Endothelial cell of umbilical vein (primary cell): Measurements from ENCODE around the gene RASGRP1. TPM values are rescaled to one million over a fixed set of nuclear protein-coding genes. Genes with fewer than 3 reads are reported as not detected.

Experiments
- BruUV-seq: library from RNA; stranded (reverse); fragments of 400-500 nt; replicated peaks from 2 replicates; lab custom pipeline; 2021; lab: Mats Ljungman, UMichigan
- CTCF ChIA-PET: fragments of 300-600, 350-600 bp; sonication (Branson Sonifier 250); formaldehyde crosslinking; loops from one replicate; lab custom pipeline; 2021; ENCODE audit warnings: antibody characterized with exemption, inconsistent platforms; lab: Charles Lee
- POLR2A ChIA-PET: fragments of 300-600, 350-600 bp; sonication (Branson Sonifier 250); formaldehyde crosslinking; loops from one replicate; lab custom pipeline; 2021; ENCODE audit warnings: antibody characterized with exemption, inconsistent platforms; lab: Charles Lee
- DNase-seq: peaks from one replicate; pipeline ENCODE4 v3.0.0-alpha.2; 2011; ENCODE audit warnings: low read depth, low spot score
- FAIRE-seq: peaks from 2 replicates; lab custom pipeline; 2011; peaks lifted over from hg19 to GRCh38; lab: Jason Lieb, UNC
- H2AFZ ChIP-seq: 2 replicates; pipeline ENCODE4 v1.6.0; 2012; ENCODE audit warnings: low read depth, low read length, control low read depth, inconsistent platforms
- H3K27ac ChIP-seq: 2 replicates; pipeline ENCODE4 v1.5.1; 2011; ENCODE audit warnings: low read depth, mild to moderate bottlenecking, control low read depth, low read length, moderate library complexity; ENCODE audit not compliant: insufficient read depth
- H3K27me3 ChIP-seq, 2 experiments: 2 replicates each; pipeline versions ENCODE4 v1.6.0 to v1.6.1; 2011; ENCODE audit warnings: low read length in 2 of 2, mixed read lengths in 1 of 2; ENCODE audit not compliant: control insufficient read depth in 2 of 2, insufficient read depth in 2 of 2
- H3K36me3 ChIP-seq, 2 experiments: 2 replicates in 1 of 2; 3 replicates in 1 of 2; pipeline ENCODE4 v1.5.1; 2011; ENCODE audit warnings: low read length in 2 of 2, mild to moderate bottlenecking in 1 of 2, moderate library complexity in 1 of 2; ENCODE audit not compliant: control insufficient read depth in 2 of 2, insufficient read depth in 2 of 2; ENCODE audit errors: extremely low read depth in 1 of 2
- H3K4me1 ChIP-seq: 3 replicates; pipeline ENCODE4 v1.5.1; 2011; ENCODE audit warnings: mild to moderate bottlenecking, low read length; ENCODE audit not compliant: control insufficient read depth, insufficient read depth; ENCODE audit errors: extremely low read depth
- H3K4me2 ChIP-seq: 2 replicates; pipeline ENCODE4 v1.6.1; 2011; ENCODE audit warnings: low read length, control low read depth, mixed read lengths; ENCODE audit not compliant: insufficient read depth
- H3K4me3 ChIP-seq, 3 experiments: fragments of 200-600 bp in 1 of 3; sonication (generic), shearing (Covaris generic) in 1 of 3; replicated peaks in 1 of 3; 2 replicates each; pipeline ENCODE4 v1.5.1; 2011 to 2016; ENCODE audit warnings: control low read depth in 3 of 3, low read length in 3 of 3, mild to moderate bottlenecking in 2 of 3, inconsistent platforms in 1 of 3, low read depth in 1 of 3, moderate library complexity in 1 of 3; ENCODE audit not compliant: insufficient read depth in 1 of 3
- H3K79me2 ChIP-seq: 2 replicates; pipeline ENCODE4 v1.6.0; 2012; ENCODE audit warnings: low read length, inconsistent platforms; ENCODE audit not compliant: control insufficient read depth, insufficient read depth
- H3K9ac ChIP-seq: replicated peaks from 2 replicates; pipeline ENCODE3; 2011; ENCODE audit warnings: low read length, control low read depth; ENCODE audit not compliant: insufficient read depth; ENCODE audit errors: extremely low read depth
- H3K9me1 ChIP-seq: replicated peaks from 3 replicates; pipeline ENCODE4 v1.6.0; 2011; ENCODE audit warnings: mild to moderate bottlenecking, low read length; ENCODE audit not compliant: control insufficient read depth, insufficient read depth; ENCODE audit errors: extremely low read depth
- H3K9me3 ChIP-seq: replicated peaks from 2 replicates; pipeline ENCODE4 v1.5.1; 2012; ENCODE audit warnings: low read length, inconsistent platforms; ENCODE audit not compliant: control insufficient read depth, insufficient read depth
- H4K20me1 ChIP-seq: replicated peaks from 2 replicates; pipeline ENCODE3; 2011; ENCODE audit warnings: mild to moderate bottlenecking, low read length; ENCODE audit not compliant: control insufficient read depth, insufficient read depth; ENCODE audit errors: extremely low read depth
- EZH2 ChIP-seq: IDR thresholded peaks from 2 replicates; pipeline ENCODE4 v1.6.1; 2012; ENCODE audit warnings: borderline replicate concordance, low read depth, mild to moderate bottlenecking, moderate library complexity, low read length, inconsistent platforms; ENCODE audit not compliant: severe bottlenecking
- FOS ChIP-seq: IDR thresholded peaks from 2 replicates; pipeline ENCODE4 v1.6.1; 2011; ENCODE audit warnings: mild to moderate bottlenecking, low read length, moderate library complexity, borderline replicate concordance; ENCODE audit not compliant: insufficient read depth
- GATA2 ChIP-seq: IDR thresholded peaks from 2 replicates; pipeline ENCODE4 v1.7.0; 2011; ENCODE audit warnings: low read depth, mild to moderate bottlenecking, moderate library complexity, mixed read lengths, low read length; ENCODE audit not compliant: insufficient read length, insufficient read depth
- JUN ChIP-seq: IDR thresholded peaks from 2 replicates; pipeline ENCODE4 v1.6.1; 2011; ENCODE audit warnings: borderline replicate concordance, low read depth; ENCODE audit not compliant: insufficient read length, insufficient read depth
- MYC ChIP-seq: IDR thresholded peaks from one replicate; pipeline ENCODE4 v1.6.1; 2011; ENCODE audit warnings: mild to moderate bottlenecking, low read depth, low read length
- POLR2A ChIP-seq: IDR thresholded peaks from 2 replicates; pipeline ENCODE4 v1.6.1; 2012; ENCODE audit warnings: low read depth, mild to moderate bottlenecking, control low read depth, low read length
- POLR2AphosphoS5 ChIP-seq: IDR thresholded peaks from 2 replicates; pipeline ENCODE4 v1.6.1; 2012; ENCODE audit warnings: low read depth, mild to moderate bottlenecking, control low read depth, low read length, moderate library complexity; ENCODE audit not compliant: insufficient read depth
- dilution Hi-C: fragments of 300-500 bp; cut with MboI; formaldehyde crosslinking; loops from one replicate; pipeline ENCODE4 v1.15.0; 2019; ENCODE audit warnings: low sequenced_read_pairs; ENCODE audit not compliant: extremely low pct_ligation_motif_present
- intact Hi-C: fragments of 100-400 bp; cut with micrococcal nuclease; formaldehyde crosslinking; loops from one replicate; pipeline ENCODE4 v1.10.0; 2022
- polyA plus RNA-seq, 4 experiments: library from polyadenylated mRNA; depleted of rRNA in 3 of 4; stranded (reverse) in 3 of 4; unstranded in 1 of 4; fragments of >200 nt; gene quantifications; 2 replicates each; pipeline versions ENCODE4 v1.2.1 to v1.2.3, GENCODE V29; 2011 to 2012; ENCODE audit warnings: missing spikeins in 1 of 4
- total RNA-seq: library from RNA; stranded (reverse); gene quantifications from 2 replicates; pipeline ENCODE4 v1.2.3, GENCODE V29; 2021
- TF ChIP-seq, protein P1 (sequence below): IDR thresholded peaks from 2 replicates; pipeline ENCODE4 v1.6.1; 2011; ENCODE audit not compliant: insufficient read depth, insufficient read length
- TF ChIP-seq, protein P2 (sequence below), 2 donors: IDR thresholded peaks; 1 replicate in 1 of 2; 2 replicates in 1 of 2; pipeline ENCODE4 v1.5.1; 2011; ENCODE audit warnings: low read length in 2 of 2, mild to moderate bottlenecking in 2 of 2, moderate library complexity in 2 of 2, control low read depth in 1 of 2, inconsistent platforms in 1 of 2, low read depth in 1 of 2; ENCODE audit not compliant: insufficient read depth in 1 of 2; ENCODE audit errors: extremely low read depth in 1 of 2

Gene RASGRP1
- total and polyA plus RNA-seq, 2 donors (not counting 3 experiments of a cell fraction or from before 2014, with no cell fraction given): 0.15 to 0.38 TPM

DNA sequence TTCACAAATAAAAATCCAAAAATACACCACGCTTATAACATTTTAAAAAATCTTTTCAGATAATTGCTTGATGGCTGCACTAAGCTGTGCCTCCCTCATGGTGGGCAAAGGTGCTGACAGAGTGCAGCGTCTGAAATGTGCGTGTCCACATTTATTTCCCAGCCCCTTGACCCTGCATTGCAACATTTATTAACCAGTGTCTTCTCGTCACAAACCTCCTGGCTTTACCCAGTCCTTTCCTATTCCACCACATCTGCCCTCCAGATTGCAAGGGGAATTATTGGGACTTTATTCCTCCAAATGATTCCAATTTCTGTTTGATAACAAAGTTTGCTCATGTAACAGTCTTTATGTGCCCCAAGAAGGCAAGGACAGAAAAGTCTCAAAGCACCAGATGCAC is 5.5 kb downstream of the RASGRP1 start:
- FAIRE-seq (no peak), DNase-seq (no peak)
- Histone ChIP-seq H3K27ac (no peak overlapping the region), H3K27me3 (peaks cover 32 to 45% of the 10 kb centered on the region in 2 experiments), H3K4me3 (no peak overlapping the region), H3K79me2 (no peaks in the 10 kb centered on the region), H2AFZ (no peak overlapping the region), H3K9me3 (no peaks in the 10 kb centered on the region), H3K4me1 (no peaks in the 10 kb centered on the region), H3K4me2 (no peak overlapping the region), H3K36me3 (no peaks in the 10 kb centered on the region), H3K9ac (no peak overlapping the region), H4K20me1 (no peaks in the 10 kb centered on the region), H3K9me1 (no peaks in the 10 kb centered on the region)
- no TSS peak for BruUV-seq
- dilution Hi-C loops: no loop called here
- CTCF ChIA-PET: interaction anchor here (0.7 kb wide), 1 partner anchor 117 kb away, joined by 3 read pairs; no protein-coding TSS in a partner anchor
- TF ChIP-seq POLR2AphosphoS5 (no peak), EZH2 (no peak), POLR2A (no peak), GATA2 (no peak), FOS (no peak), MYC (no peak), JUN (no peak)
- TF ChIP-seq, protein P1, sequence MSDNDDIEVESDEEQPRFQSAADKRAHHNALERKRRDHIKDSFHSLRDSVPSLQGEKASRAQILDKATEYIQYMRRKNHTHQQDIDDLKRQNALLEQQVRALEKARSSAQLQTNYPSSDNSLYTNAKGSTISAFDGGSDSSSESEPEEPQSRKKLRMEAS: no peak
- TF ChIP-seq, protein P2, sequence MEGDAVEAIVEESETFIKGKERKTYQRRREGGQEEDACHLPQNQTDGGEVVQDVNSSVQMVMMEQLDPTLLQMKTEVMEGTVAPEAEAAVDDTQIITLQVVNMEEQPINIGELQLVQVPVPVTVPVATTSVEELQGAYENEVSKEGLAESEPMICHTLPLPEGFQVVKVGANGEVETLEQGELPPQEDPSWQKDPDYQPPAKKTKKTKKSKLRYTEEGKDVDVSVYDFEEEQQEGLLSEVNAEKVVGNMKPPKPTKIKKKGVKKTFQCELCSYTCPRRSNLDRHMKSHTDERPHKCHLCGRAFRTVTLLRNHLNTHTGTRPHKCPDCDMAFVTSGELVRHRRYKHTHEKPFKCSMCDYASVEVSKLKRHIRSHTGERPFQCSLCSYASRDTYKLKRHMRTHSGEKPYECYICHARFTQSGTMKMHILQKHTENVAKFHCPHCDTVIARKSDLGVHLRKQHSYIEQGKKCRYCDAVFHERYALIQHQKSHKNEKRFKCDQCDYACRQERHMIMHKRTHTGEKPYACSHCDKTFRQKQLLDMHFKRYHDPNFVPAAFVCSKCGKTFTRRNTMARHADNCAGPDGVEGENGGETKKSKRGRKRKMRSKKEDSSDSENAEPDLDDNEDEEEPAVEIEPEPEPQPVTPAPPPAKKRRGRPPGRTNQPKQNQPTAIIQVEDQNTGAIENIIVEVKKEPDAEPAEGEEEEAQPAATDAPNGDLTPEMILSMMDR (IDR thresholded peaks at IDR 0.05; ENCODE audit: extremely low read depth in 1 of 2, insufficient read depth in 1 of 2, low read depth in 1 of 2, low read length in 2 of 2): no peak
- intact Hi-C loops: no loop called here
- POLR2A ChIA-PET: no interaction called here
